Middle frontal gyrus (tissue), 1 donor: Measurements from ENCODE around the gene UNC13A.

Experiments
- DNase-seq: peaks from one replicate; pipeline ENCODE4 v3.0.0-alpha.2; 2015; ENCODE audit warnings: low spot score; ENCODE audit errors: extremely low spot score

UNC13A gene

DNA sequence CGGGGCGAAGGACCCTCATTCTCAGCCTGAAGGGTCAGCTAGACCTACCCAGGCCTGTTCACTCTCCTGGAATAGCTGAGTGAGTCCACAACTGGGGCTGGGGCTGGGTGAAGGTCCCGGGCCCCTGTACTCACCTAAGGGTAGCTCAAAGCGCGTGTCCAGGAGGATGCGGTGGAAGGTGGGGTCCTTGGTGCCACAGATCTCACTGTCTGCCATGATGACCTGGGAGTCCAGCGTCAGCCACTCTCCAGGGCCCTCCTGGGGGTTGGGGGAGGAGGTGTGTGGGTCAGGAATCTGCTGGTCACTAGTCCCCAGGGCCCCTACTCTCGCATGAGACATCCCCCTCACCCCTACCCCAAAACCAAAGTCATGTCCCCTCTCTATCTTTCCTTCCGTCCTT is 18.7 kb downstream of the UNC13A start:
- DNase-seq, result no peak

DNA sequence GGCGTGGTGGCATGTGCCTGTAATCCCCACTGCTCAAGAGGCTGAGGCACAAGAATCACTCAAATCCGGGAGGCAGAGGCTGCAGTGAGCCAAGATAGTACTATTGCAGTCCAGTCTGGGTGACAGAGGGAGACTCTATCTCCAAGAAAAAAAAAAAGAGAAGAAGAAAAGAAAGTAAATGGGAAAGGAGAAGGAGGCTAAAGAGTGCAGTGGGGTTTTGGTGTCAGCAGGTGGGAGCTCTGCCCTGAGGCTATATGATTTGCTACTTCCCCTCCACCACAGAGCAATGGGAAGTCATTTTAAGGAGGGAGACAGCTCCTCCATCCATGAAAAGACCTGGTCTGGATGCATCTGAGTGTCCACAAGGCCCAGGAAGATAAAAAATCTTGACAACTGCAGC is 23.1 kb downstream of the UNC13A start:
- DNase-seq, result no peak

DNA sequence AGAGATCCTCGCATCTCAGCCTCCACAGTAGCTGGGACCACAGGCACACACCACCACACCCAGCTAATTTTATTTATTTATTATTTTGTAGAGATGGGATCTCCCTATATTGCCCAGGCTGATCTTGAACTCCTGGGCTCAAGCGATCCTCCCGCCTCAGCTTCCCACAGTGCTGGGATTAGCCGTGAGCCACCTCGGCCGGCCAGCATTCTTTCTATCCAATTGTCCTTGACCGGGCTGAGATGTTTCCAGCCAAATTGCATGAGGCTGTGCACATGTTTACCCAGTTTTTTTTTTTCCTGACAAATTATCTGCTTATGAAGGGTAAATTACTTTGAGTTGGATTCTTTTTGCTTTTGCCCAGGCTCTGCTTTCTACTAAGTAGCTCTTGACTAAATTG is 28.2 kb downstream of the UNC13A start:
- DNase-seq, result no peak

DNA sequence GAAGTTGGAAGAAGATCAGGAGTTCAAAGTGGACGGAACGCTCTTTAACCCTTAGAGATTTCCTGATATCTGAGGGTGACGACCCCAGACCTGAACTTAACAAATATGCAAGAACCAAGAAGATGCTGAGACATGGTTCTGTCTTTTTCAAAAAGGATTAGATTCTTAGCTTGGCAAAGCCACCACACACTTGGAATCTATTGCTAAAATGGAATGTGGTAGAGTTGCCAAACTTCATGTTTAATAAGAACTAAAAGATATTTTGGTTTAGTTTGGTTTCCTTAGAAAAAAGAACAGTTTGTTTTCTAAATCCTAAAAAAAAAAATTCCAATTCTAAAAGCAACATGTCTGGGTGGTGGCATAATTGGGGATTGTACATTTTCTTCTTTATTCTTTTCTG is 29.5 kb downstream of the UNC13A start:
- DNase-seq, result peak; percentile 30

DNA sequence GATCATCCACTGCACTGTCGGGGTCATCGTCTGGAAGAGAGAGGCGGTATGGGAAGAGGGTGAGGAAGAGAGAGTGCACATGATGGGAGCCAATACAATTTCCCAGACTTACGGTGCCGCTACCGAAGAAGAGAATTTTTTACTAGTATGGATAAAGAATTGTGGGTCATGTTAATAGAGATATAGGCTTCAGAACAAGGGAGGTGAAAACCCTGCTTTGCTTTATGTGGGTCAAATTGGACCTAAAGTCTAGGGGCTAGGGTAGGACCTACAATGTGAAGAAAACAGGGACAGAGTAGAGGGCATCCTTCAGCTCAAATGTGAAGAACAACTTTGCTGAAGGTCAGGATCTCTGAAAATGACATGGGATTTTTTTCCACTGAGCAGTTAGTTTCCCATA is 29.9 kb downstream of the UNC13A start:
- DNase-seq, result no peak

DNA sequence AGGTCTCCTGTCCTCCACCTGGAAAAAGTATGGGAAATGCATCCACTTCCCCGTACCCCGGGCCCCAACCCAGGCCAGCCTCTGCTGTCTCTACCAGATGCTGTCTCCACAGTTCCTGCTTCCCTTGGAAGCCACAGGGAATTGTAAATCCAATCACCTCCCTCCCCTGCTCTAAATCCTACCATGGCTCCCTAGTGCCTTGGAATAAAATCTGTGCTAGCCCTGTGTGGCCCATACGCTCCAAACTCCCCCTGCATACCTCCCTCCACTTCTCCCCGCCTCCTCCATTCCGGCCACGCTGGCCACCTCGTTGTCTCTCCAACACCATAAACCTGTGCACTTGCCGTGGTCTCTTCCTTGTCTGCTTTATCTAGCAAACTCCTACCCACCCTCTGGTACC is 31.2 kb downstream of the UNC13A start:
- DNase-seq, result no peak

DNA sequence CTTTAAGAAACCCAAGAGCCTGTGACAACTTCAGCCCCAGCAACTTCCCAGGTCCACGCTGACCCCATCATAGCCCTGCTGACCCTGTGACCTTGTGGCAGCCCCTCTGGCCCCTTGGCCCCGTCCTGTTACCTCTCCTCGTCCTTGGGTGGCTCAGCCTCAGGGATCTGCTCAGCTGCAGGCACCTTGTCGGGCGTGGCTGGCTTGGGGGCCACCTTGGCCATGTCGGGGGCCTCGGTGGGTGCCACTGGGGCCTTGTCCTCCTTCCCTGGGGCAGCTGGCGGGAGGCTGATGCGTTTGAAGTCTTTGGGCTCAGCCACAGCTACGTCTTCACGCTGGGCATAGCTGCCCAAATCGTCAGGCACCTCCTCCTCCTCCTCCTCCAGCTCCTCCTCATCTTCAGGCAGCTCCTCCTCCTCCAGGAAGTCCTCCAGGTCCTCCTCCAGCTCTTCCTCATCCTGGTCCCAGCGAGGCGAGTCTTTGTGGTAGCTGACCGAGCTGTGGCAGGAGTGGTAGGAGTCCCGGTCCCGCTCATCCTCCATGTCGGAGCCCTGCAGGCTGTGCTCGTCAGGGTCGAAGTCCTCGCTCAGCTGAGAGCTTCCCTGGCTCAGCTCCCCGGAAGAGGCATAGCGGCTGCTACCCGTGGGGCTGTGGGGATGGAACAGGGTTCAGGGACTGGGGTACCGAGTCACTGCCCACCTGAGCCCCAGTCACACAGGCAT is 32.2 kb downstream of the UNC13A start:
- no peak for DNase-seq

DNA sequence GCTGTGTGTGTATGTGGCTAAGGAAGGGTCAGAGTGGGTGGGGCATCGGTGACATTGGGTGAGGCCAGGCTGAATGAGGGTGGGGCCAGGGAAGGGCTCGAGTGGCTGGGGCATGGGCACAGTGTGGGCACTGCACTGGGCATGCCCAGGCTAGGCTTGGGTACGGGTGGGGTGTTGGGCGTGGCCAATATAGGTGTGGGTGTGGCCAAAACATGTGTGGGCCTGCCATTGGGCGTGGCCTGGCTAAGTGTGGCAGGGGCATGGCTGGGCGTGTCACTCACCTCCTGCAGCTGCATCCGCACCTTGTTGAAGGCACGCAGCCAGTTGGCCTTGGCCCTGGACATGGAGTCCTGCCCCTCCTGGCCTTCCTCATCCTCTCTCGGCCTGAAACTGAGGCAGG is 33.2 kb downstream of the UNC13A start:
- no peak for DNase-seq

DNA sequence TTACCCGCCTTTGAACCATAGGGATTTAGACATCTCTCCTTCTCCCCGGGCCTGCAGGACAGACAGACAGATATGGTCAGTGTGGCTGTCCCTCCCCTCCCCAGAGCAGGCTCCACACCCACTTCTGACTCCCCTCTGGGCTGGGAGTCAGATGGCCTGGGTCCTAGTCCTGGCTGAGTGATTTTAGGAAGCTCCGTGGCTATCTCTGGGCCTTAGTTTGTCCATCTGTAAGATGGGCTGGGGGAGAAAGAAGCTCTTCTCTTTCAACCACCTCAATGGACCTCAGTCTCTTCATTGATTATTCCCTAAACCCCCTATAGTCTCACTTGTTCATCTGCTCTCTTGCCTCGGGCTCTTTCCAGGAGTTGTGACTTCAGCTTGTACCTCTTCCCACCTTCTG is 35.5 kb downstream of the UNC13A start:
- no peak for DNase-seq

DNA sequence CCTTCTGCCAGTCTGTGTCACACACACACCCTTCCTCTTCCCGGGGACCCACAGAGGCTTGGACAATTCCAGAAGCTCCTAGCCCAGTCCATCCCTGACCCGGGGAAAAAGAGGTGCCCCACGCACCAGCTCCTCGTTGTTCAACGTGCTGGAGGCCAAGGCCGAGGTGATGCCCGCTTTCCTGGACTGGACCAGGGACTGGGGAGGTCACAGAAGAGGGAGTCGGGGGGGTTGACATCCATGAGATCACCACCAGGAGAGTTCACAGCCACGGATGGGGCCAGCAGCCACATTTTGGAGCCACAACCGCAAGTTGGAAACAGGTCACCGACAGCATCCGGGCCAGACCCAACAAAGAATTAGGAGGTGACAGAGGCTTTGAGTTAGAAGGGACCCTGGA is 39.4 kb downstream of the UNC13A start:
- DNase-seq, result no peak

GRCh38 chr19:17648097-17648660 is 40.0 kb downstream of the UNC13A start:
- no peak for DNase-seq

GRCh38 chr19:17647071-17648020 is 40.8 kb downstream of the UNC13A start:
- no peak for DNase-seq

DNA sequence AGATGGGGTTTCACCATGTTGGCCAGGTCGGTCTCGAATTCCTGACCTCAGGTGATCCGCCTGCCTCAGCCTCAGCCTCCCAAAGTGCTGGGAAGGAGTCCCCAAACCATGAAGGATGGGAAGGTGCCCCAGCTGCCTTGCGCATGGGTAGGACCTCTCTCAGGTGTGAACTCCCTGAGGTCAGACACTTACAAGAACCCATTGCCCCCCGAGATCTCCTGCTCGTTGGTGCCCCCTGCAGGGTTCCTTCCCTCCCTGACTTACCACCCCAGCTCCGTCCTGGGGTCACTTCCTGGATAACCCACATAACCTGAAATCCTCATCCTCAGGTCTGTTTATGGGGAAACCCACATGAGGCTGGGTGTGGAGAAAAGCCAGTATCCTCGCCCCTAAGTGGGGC is 41.7 kb downstream of the UNC13A start:
- DNase-seq, result no peak

DNA sequence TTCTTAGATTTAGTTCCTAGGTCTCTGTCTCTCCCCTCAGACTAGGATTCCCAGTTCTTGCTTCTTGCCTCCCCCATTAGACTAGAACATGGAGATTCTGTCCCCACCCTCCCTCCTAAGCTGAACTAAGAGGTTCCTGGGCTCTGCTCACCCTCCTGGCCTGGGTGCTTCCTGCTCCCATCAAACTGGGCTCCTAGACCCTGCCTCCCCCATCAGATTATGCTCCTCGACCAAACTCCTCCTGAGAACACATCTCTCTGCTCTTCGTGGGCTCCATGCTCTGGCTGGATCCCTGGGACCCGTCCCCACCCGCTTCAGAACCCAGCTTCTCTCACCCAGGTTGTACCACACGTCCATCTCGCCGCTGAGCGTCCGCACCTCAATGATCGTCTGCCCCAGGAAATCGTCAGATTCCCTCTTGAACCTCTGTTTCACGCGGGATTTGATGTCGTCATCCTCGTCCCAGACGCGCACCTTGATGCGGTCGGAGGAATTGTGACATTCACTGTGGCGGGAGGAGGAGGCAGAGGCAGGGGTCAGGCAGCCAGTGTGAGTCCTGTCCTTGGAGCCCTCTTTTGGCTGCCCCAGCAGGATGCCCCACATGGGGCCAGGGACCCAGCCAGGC is 42.7 kb downstream of the UNC13A start:
- no peak for DNase-seq

- no peak for DNase-seq
Observed at GRCh38 chr19:17642656-17643055, 45.5 kb downstream of the UNC13A start.

DNA sequence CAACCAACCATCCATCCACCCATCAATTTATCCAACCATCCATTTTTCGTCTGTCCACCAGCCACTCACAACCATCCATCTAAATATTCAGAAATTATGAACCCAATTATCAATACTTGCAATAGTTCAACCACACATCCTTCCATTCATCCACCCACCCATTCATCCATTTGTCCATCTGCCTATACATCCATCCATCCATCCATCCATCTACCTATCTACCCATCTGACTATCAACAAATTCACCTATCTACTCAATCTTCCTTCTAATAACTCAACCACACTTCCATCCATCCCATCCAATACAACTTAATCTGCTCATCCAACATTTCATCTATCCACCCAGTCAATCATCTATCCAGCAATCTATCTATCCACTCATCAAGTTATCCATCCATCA is 46.3 kb downstream of the UNC13A start:
- no peak for DNase-seq

GRCh38 chr19:17641181-17641580 is 47.0 kb downstream of the UNC13A start:
- DNase-seq, result no peak

DNA sequence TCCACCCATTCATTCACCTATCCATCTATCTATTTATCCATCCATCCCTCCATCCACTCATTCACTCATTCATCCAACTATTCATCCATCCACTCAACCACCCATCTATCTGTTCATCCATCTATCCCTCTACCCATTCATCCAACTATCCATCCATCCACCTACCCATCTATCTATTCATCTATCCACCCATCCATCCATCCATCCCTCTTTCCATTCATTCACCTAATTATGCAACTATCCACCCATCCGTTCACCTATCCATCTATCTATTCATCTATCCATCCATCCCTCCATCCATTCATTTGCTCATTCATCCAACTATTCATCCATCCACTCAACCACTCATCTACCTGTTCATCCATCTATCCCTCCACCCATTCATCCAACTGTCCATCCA is 54.5 kb downstream of the UNC13A start:
- no peak for DNase-seq

GRCh38 chr19:17632577-17632976 is 55.6 kb downstream of the UNC13A start:
- DNase-seq, result no peak

GRCh38 chr19:17629760-17630159 is 58.4 kb downstream of the UNC13A start:
- DNase-seq, result no peak

GRCh38 chr19:17627921-17628320 is 60.2 kb downstream of the UNC13A start:
- no peak for DNase-seq

DNA sequence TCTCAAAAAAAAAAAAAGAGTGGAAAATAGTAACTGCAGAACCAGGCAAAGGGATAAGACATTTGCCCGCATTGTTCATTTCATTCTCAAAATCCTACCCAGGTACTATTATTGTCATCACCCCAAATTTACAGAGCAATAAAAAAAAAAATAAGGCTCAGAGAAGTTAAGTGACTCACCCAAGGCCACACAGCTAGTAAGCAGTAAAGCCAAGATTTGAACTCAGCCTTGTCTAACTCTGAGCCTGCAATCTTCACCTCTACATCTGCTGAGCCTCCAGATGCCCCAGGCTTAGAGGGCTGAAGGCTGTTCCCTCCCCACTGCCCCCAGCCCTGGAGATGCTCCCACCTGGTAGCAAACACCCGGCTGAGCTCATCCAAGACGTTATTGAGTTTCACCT is 61.0 kb downstream of the UNC13A start:
- DNase-seq, result no peak
